Measurements from ENCODE around the gene HES7. TPM values are rescaled to one million over a fixed set of nuclear protein-coding genes. Genes with fewer than 3 reads are reported as not detected.
A peak's percentile ranks its signal among the peaks of the same experiment; 100 is the strongest.

HES7 gene
- total RNA-seq, 2 donors from 2014 or later = 0.34 TPM; not detected in 1

- Histone ChIP-seq H3K9me3 (no peaks in the 10 kb centered on the region), H3K27me3 (replicated peaks; ENCODE audit: insufficient read depth) (no peaks in the 10 kb centered on the region), H3K4me3 (no peak overlapping the region), H3K36me3 (peaks cover 78 to 99% of the 10 kb centered on the region in 2 donors), H3K27ac (peak overlapping the region; percentile 7 to 26), H3K4me1 (replicated peaks) (peaks cover 4% of the 10 kb centered on the region)
- WGBS = 89% methylated on average over 12 of the region's 12 CpGs
- DNase-seq (ENCODE audit: low spot score) = no peak
- intact Hi-C loops (cut with DNase I) = no loop called here
- TF ChIP-seq POLR2AphosphoS5 (IDR thresholded peaks at IDR 0.05) (no peak), POLR2A (IDR thresholded peaks at IDR 0.05) (no peak)
- TF ChIP-seq, protein P1, sequence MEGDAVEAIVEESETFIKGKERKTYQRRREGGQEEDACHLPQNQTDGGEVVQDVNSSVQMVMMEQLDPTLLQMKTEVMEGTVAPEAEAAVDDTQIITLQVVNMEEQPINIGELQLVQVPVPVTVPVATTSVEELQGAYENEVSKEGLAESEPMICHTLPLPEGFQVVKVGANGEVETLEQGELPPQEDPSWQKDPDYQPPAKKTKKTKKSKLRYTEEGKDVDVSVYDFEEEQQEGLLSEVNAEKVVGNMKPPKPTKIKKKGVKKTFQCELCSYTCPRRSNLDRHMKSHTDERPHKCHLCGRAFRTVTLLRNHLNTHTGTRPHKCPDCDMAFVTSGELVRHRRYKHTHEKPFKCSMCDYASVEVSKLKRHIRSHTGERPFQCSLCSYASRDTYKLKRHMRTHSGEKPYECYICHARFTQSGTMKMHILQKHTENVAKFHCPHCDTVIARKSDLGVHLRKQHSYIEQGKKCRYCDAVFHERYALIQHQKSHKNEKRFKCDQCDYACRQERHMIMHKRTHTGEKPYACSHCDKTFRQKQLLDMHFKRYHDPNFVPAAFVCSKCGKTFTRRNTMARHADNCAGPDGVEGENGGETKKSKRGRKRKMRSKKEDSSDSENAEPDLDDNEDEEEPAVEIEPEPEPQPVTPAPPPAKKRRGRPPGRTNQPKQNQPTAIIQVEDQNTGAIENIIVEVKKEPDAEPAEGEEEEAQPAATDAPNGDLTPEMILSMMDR (IDR thresholded peaks at IDR 0.05) = no peak
Observed at GRCh38 chr17:8145811-8146210, 21.9 kb upstream of the HES7 start.

GRCh38 chr17:8144401-8145231 lies 20.7 kb upstream of the HES7 start:
- Histone ChIP-seq H3K27me3 (replicated peaks; ENCODE audit: insufficient read depth) (no peaks in the 10 kb centered on the region), H3K4me1 (replicated peaks) (no peaks in the 10 kb centered on the region), H3K27ac (no peak overlapping the region), H3K36me3 (peaks cover 75 to 91% of the 10 kb centered on the region in 2 donors), H3K4me3 (no peak overlapping the region), H3K9me3 (no peaks in the 10 kb centered on the region)
- TF ChIP-seq, protein P1 (IDR thresholded peaks at IDR 0.05) = no peak
- no peak for TF ChIP-seq POLR2AphosphoS5 (IDR thresholded peaks at IDR 0.05)
- intact Hi-C loops (cut with DNase I) = no loop called here
- 93% methylated on average over 15 of the region's 15 CpGs for WGBS
- DNase-seq (ENCODE audit: low spot score) = no peak

- no peak overlapping the region for H3K4me3 ChIP-seq
- no peaks in the 10 kb centered on the region for H3K27me3 ChIP-seq (replicated peaks; ENCODE audit: insufficient read depth)
- TF ChIP-seq, protein P1 (IDR thresholded peaks at IDR 0.05) = no peak
- TF ChIP-seq POLR2AphosphoS5 (IDR thresholded peaks at IDR 0.05) = no peak
- peak overlapping the region in 1 of 2 donors; percentile 13 for H3K27ac ChIP-seq
- H3K4me1 ChIP-seq (replicated peaks) = no peaks in the 10 kb centered on the region
- no peaks in the 10 kb centered on the region for H3K9me3 ChIP-seq
- intact Hi-C loops (cut with DNase I) = no loop called here
- DNase-seq (ENCODE audit: low spot score) = no peak
- WGBS = 89% methylated on average over 22 of the region's 22 CpGs
- H3K36me3 ChIP-seq = peaks cover 69 to 84% of the 10 kb centered on the region in 2 donors
Observed at GRCh38 chr17:8143581-8144400, 19.9 kb upstream of the HES7 start.

DNA sequence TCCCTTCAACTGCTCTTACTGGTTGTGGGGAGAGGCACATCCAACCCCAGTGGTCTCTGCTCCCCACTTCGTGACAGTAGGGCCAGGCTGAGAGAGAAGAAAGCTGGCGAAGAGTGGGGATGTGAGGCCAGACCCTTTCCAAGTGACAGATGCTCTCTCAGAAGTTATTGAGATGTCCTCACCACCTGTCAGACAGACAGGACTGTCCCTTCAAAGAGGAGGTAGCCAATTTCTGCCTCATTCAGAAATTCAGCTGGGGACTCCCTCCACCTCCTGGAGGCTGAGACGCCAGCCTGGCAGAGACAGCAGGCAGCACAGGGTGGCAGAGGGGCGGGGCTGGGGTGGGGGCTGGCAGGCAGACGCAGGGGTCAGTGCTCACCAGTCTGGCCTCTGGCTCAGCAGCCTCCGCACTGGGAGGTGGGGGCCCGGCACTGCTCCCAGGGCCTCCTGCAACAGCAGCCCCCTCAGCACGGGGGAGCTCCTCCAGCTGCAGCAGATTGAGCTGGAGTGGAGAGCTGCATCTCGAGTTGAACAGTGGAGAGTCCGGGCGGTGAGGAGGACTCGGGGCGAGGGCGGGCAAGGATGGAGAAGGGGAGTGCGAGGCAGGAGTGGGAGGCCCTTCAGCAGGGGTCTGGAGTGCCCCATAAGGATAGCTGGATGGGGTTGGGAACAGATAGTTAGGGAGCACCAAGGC lies 19.1 kb upstream of the HES7 start:
- DNase-seq (ENCODE audit: low spot score) = no peak
- no peaks in the 10 kb centered on the region for H3K4me1 ChIP-seq (replicated peaks)

More for the DNA sequence above, 19.1 kb upstream of the HES7 start:
- Histone ChIP-seq H3K27me3 (replicated peaks; ENCODE audit: insufficient read depth) (no peaks in the 10 kb centered on the region), H3K36me3 (peaks cover 62 to 76% of the 10 kb centered on the region in 2 donors), H3K9me3 (no peaks in the 10 kb centered on the region), H3K4me3 (no peak overlapping the region), H3K27ac (peak overlapping the region; percentile 2 to 13)
- TF ChIP-seq POLR2AphosphoS5 (IDR thresholded peaks at IDR 0.05) (no peak), POLR2A (IDR thresholded peaks at IDR 0.05) (no peak)
- TF ChIP-seq, protein P1 (IDR thresholded peaks at IDR 0.05) = no peak
- WGBS = 86% methylated on average over 14 of the region's 15 CpGs
- intact Hi-C loops (cut with DNase I) = no loop called here
